NCI-H226 (cell line): Measurements from ENCODE around the gene PITPNM3.

ENCODE experiments used
- DNase-seq: peaks from one replicate; pipeline ENCODE4 v3.0.0-alpha.2; 2015

PITPNM3 gene

DNA sequence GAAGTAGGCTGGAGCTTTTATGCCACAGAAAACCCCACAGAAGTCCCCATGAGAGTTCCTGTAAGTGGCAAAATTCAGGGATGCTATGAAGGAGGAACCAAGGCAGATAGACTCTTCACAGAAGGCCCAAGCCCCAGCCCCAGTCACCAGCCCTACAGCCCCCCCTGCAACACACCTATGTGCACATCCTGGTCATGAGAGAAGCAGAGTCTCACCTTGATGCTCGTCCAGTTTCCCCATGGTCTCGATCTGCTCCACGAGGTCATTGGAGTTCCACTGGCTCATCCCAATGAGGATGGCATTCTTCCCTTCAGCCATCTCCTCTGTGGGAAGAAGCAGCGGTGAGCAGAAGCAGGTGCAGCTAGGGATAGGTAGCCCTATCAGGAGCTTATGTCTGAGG lies 31.2 kb downstream of the PITPNM3 start:
- no peak for DNase-seq

DNA sequence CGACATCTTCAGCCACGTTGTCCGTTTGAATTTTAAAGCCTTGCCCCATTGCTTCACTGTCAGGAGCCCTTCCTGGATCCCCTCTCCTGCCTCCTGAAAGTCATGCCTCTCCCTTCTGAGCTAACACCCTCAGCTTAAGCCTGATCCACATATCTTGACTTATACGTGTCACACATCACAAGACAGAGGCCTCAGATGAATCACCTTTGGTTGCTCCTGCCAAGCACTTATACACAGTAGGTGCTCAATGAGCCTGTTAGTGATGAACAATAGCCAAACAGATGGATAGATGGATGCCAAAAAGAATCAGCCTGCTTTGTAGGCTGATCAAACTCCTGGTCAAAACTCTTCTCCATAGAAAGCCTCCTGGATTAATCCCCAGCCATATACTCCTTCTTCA lies 31.8 kb downstream of the PITPNM3 start:
- DNase-seq: peak; percentile 60

DNA sequence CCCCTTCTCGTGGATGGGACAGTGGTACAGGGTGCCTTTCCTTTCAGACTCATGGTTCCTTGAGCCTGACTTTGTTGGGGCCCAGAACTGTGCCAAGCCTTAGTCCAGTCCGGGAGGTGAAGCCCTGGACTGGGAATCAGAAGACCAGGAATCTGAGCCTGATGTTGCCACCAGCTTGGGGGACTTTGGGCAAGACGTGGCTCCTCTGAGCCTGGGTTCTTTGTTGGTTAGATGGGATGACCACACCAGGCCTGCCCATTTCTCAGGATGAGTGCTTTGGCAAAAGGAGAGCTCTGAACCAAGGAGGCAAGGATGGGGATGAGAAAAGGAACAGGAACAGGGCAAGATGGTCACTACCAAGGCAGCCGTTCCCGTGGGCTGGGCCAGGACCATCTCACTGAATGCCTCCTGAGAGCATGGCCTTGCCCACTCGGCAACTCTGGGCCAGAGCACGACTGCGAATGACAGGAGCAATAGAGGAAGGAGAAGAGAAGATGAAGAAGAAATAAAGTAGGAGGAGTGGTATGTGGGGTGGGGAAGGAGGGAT lies 32.5 kb downstream of the PITPNM3 start:
- DNase-seq: no peak

DNA sequence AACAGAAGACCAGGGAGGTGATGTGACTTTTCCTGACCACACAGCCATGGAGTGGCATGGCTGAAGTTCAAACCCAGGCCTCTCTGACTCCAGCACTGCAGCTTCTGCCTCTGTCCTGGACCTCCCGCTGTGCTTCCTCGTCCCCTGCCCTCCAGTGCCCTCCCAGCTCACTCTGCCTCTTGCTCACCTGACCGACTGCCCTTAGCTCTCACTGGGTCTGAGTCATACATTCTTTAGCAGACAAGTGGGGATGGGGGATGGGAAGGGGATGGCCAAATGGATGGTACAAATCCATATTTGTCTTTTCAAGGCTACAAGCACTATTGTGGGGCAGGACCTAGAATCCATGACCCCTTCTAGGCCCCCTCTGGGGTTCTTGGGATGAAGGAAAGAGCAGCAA lies 33.0 kb downstream of the PITPNM3 start:
- DNase-seq: peak; percentile 69

- no peak for DNase-seq
Measured at GRCh38 chr17:6521586-6521985, 34.8 kb downstream of the PITPNM3 start.

- no peak for DNase-seq
Measured at GRCh38 chr17:6517062-6517461, 39.3 kb downstream of the PITPNM3 start.

DNA sequence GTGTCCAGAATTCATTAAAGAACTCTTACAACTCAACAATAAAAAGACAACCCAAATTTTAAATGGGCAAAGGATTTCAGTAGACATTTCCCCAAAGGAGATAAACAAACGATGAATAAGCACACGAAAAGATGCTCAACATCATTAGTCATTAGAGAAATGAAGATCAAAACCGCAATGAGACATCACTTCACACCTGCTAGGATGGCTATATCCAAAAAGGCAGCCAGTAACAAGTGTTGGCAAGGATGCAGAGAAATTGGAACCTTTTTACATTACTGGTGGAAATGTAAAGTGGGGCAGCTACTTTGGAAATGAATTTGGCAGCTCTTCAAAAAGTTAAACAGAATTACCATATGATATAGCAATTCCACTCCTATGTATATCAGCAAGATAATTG lies 42.0 kb downstream of the PITPNM3 start:
- DNase-seq: no peak

DNA sequence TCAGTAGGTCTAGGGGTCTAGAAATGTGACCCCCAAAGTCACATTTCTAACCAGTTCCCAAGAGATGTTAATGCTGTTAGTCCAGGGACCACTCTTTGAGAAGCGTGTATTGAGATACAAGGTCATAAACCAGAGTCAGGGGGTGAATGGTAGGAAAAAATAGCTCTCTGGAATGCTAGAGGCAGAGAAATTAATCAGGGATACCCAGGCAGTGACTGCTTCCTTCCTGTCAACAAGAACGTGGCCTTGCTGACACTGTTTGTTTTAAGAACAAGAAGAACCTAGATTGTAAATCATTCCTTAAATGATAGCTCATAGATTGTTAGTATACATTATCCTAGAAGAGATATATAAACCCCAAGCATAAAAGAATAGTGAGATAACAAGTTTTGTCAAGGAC lies 43.8 kb downstream of the PITPNM3 start:
- no peak for DNase-seq

DNA sequence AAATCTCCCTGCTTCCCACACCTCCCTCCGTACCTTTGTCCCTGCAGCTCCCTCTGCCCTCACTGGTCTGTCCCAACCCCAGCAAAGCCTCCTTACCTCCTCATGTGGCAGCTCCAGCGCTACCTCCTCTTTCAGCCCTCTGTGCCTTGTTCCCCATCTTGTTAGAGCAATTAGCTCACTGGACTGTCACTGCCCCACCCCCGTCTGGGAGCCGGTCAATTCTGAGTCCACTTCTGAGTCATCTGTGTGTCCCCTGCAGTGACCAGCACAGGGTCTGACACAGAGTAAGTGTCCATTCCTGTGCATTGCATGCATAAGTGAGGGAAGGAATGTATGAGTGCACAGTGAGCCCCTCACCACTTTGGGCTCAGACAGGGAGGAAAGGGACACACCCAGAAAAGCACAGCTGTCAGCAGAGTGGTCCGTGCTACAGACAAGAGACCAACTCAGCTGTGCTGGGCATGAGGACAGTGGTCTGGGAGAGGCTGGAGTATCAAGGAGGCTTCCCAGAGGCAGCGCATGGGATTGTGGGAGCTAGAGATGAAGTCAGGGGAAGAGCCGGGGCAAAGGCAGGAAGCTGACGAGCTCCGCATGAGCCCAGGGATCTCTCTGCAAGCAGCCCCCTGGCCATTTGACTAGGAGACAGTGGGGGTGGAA lies 45.9 kb downstream of the PITPNM3 start:
- no peak for DNase-seq

DNA sequence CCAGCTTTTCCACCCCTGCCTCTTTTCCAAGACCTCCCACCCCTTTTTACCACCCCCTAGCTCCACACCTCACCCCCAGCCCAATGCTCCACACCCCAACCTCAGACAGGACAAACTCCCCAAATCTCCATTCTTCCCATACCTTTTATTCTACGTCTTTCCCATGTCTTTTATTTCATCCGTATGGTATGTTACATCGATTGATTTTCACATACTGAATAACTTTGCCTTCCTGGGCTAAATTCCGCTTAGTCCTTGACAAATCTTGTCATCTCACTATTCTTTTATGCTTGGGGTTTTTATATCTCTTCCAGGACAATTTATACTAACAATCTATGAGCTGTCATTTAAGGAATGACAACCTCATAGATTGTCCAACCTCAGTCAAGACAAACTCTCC lies 46.4 kb downstream of the PITPNM3 start:
- no peak for DNase-seq

DNA sequence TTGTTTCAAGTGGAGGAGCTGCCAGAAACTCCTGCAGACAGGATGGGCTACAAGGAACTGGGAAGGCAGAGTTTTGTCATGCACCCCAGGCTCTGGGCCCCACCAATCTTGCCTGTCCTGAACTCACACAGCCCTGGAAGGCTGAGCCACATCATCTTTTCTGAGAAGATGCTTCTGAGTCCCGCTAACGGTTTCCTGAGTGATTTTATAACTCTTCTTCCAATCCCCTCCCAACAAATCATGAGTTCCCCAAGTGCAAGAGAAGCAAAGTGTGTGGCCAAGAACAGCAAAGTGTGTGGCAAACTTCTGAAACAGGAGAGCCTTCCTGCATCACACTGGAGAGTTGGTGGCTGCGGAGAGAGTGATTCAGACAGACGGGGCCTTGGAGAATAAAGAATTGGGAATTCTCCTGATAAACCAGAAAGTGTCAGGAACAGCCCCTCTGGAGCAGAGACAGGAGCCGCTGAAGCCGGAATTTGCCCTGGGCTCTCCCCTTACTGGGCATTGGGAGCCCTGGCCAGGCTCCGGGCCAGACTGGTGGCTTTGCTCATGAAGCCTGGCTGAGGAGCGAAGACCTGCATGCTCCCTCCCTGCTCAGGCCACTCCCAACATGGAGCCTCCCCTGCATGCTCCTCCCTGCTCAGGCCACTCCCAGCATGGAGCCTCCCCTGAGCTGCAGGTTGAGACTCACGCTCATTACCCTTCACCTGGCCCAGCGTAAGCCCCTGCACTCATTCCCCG lies 47.2 kb downstream of the PITPNM3 start:
- no peak for DNase-seq

DNA sequence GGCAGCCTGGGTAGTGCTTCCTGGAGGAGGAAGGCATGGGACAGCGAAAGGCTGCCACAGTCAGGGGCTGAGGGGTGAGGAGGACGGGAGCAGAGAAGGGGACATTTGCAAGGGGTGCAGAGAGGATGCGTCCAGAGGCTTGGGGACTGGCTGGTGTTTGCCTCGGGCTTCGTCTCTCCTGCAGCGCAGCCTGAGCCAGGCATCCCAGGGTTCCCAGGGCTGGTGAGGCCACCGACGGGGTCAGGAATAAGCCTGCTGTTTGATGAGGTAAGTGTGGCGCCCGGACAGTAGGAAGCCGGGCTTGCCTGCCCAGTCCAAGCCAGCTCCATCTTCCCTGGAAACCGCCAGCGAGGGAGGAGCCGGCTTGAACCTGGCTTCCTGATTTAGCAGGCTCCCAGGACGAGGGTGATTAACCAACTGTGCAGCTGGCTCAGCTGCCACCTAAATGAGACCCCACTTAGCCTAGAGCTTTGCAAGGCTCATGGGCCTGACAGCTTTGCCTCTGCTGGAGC lies 47.8 kb downstream of the PITPNM3 start:
- no peak for DNase-seq

DNA sequence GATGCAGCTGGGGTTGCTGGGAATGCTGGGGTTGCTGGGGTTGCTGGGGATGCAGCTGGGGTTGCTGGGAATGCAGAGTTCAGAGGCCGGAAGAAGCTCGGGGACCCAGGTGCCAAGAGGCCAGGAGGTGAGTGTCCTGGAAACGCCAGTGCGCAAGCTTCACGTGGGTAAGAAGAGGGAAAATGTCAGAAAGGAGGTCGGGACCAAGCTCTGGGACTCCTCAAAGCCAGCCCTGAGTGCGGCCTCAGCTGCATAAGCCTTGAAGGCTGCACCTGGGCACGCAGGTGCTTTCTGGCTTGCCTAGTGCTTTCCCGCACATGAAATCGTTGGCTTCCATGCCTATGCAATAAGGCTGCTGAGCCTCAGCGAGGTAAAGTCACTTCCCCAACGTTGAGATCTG lies 48.3 kb downstream of the PITPNM3 start:
- DNase-seq: no peak

- DNase-seq: peak; percentile 94
Measured at GRCh38 chr17:6507535-6507934, 48.8 kb downstream of the PITPNM3 start.

- DNase-seq: peak; percentile 99
Measured at GRCh38 chr17:6506679-6507231, 49.6 kb downstream of the PITPNM3 start.

DNA sequence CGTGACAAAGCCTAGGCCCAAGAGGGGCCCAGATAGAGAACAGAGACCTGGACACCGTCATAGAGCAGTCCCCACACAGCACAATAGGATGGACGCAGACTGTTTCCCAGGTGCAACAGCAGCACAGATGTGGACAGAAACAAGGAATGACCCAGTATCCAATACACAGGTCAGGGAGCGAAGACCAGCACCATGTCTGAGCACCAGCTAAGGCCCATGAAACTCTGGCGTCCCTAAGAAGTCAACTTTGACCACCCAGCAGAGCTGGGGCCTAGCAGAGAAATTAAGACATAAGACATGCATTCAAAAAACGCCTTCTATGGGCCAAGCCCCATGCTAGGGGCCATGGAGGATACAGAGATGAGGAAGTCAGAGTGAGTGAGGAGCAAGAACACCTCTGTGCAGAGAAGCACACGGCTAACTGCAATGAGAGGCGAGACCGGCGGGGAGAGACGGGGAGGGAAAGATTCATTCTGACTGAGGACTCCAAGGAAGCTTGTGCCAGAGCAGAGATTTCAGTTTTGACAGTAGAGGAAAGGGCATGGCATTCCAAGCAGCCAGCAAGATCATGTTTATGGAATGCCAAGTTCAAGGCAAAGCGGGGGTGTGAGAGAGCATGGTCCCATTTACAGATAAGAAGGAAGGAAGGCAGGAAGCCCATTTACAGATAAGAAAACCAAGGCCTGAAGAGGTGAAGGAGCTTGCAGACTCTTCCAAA lies 50.8 kb downstream of the PITPNM3 start:
- DNase-seq: peak; percentile 94

GRCh38 chr17:6503641-6504195 lies 52.6 kb downstream of the PITPNM3 start:
- no peak for DNase-seq

DNA sequence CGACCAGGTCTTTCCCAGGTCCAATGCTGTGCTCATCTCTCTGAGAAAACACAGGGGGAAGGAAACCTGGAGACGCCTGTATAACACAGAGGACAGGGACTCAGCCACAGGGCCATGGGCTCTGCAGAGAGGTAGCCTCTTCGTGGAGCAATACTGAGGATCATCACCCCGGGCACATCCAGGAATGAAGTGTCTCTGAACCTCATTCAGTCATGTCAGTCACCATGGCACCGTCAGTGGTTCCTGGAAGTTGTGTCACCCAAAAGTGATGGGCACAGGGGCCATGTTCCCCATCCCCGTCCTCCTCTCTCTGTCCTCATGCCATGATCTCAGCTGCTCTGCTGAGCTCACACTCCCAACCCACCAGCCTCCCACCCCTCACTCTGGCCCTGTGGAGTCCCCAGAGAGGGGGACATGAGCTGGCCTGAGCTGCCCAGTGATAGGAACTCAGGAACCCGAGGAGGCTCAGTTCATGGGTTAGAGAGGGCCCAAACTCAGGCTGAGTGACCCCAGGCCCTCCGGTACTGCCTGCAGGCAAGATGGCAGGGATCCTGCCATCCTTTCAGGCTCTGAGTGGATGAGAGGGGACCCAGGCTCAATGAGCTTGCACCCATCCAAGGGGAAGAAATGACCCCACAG lies 53.4 kb downstream of the PITPNM3 start:
- no peak for DNase-seq

DNA sequence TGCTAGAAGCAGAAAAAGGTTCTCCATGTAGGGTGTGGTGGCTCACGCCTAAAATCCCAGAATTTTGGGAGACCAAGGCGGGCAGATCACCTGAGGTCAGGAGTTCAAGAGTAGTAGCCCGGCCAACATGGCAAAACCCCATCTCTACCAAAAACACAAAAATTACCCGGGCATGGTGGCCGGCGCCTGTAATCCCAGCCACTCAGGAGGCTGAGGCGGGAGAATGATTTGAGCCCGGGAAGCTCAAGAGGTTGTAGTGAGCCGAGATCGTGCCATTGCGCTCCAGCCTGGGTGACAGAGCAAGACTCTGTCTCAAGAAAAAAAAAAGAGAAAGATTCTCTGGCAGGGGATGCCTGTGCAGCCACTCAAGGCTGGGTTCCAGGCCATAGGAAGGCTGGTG lies 54.2 kb downstream of the PITPNM3 start:
- DNase-seq: no peak

DNA sequence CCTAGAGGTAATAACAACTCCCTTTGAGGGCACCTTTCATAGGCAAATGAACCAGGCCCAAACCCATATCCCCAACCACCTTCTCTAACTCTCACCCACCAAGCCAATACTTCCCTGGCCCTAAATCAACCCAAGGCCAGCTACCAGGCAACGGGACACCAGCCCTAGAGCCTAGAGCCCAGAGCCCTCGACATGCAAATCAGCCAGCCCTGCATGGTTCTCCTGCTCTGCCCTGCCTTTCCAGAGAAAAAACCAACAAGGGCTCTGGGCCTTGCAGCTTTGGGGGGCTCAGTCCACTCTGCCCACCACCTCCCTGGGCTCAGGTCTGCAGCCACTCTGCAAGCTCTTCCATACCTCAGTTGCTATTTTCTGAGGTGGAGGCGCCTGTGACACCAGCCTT lies 55.0 kb downstream of the PITPNM3 start:
- DNase-seq: no peak

GRCh38 chr17:6498901-6499540 lies 57.3 kb downstream of the PITPNM3 start:
- DNase-seq: no peak

DNA sequence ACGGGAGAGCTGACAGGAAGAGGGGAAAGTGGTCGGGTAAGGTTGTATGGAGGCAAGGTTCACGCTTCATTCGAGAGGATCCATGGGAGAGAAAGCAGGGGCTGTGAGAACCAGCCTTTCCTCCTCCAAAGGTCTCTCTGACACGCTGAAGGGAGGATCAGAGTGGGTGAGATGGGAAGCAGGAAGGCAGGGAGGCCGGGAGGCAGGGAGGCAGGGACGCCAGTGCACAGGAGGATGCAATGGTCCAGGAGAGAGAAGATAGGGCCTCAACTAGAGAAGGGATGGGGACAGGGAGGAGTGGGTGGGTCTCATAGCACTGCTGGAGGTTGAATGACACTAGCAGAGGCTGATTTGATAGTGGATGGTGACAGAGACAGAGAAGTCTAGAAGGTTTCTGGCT lies 58.0 kb downstream of the PITPNM3 start:
- no peak for DNase-seq
